ENCODE results near the gene RABGAP1.

The RABGAP1 gene

DNA sequence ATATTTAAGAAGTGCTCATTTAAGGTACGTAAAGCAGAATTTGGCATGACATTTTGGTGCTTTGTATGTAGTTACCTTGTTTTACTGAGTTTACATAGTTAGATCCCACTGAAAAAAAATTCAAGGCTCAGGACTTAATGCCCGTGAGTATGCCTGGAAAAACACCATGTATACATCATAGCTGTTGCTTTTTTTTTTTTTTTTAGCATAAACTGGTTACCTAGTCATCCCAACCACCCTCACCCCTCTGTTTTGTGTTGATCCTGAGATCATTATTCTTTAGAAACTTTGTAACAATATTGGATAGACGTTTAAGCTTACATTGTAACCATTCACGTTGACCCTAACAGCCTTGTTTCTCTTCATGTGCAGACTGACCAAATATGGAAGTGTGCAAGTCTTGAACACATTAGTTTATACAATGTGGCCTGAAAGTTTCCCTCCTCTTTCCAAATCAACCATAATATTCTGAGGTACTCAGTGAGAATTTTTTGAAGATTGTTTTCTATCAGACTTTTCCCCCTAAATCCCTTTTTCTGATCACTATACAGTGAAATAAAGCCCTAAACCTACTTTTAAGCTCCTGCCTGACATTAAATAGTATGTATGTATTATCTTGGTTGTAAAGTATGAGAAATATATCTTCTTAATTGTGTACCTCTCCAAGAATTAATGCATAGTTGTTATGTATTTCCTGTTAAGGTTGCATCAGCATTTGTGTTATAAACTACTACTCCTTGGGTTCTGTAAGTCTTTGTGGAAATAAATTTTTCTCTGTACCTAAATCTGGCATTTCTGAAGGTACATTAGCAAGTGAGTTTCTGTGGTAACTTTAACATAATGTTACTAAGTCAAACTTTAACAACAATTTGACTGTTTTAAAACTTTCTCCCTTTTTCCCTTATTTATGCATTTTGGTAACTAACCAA is 4.4 kb downstream of the RABGAP1 start:
- DNase-seq: no peak

DNA sequence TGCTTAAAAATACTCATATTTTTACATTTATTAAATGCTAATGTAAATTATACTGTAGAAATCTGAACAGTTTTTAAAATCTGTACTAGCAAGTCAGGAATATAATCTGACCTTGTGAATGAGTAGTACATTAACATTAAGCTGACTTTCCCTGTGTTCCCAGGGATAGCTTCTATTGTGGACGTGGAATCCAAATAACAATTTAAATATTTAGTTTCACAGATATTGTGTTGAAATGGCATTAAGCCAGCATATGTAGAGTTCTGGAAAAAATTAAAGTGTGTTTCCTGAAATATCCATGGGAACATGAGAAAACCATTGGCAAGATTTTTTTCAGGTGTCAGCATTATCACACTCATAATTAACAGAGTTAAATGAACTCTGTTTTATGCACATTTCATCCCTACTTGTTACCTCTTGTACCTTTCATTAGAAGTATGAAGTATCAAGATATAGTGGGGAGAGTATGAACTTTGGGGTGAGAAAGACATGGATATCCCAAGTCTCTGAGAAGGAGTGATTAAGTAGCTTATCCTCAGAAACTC is 5.7 kb downstream of the RABGAP1 start:
- DNase-seq: no peak

DNA sequence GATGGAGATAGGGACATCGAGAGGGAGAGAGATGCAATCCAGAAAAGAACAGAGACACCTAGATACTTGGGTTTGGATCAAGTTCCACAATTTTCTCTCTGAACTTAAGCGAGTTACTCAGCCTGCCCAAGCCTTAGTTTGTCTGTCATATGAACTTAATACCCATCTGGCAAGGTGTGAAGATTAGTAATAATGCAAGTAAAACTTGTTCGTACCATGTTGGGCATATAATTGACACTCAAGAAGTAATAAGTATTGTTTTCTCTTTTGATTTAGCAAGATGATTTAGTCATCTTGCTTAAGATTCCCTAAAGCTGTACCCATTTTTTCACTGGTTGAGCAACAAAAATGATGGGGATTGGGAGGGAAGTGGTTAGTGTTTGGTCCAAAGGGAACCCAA is 7.5 kb downstream of the RABGAP1 start:
- DNase-seq: no peak

DNA sequence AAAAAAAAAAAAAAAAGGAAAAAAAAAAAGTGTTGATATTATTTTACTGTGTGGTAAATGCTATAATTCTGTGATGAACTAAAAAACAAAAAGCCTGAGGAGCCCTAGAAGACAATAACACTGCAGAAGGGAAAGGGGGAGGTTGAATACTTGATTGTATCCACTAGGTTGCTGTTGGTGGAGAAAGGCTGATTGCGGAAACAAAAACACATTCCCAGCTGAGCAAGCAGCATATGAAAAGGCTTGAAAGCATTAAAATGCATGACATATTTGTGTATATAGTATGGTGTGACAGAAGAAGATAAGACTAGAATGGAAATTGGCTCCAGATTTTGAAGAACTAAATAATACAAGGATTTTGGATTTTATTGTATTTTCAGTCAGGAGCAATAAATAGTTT is 8.9 kb downstream of the RABGAP1 start:
- no peak for DNase-seq

DNA sequence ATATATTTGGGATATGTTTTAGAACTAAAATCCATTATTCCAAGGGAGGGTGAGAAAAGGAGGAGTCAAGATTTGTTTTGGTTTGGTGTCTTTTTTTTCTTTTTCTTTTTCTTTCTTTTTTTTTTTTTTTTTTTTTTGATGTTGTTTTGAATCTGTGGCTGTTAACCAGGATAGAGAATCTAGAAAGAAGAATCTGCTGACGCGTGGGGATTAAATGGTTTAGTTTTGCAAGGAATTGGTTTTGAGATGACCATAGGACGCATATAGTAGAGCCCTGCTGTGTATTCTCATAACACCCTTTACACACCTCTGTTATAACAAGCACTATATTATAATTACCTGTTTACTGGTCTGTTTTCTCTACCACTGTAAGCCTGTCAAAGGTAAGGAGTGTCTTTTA is 9.4 kb downstream of the RABGAP1 start:
- no peak for DNase-seq

DNA sequence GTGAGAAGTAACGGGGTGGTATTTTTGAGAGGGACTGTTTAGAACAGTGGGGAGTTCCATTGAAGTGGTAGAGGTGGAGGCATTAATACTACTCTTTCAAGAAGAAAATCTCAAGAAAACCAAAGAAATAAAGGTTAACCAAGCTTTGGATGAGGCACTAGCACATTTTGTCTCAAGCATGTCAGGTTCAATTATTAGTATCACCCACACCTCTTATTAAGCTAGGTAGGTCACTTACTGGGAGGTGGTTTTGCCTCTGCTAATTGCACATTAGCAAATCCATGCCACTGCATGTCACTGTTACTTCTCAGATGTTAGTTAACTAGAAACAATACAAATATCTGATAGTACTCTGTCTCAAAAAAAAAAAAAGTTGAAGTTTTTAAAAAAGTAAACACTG is 10.2 kb downstream of the RABGAP1 start:
- no peak for DNase-seq

DNA sequence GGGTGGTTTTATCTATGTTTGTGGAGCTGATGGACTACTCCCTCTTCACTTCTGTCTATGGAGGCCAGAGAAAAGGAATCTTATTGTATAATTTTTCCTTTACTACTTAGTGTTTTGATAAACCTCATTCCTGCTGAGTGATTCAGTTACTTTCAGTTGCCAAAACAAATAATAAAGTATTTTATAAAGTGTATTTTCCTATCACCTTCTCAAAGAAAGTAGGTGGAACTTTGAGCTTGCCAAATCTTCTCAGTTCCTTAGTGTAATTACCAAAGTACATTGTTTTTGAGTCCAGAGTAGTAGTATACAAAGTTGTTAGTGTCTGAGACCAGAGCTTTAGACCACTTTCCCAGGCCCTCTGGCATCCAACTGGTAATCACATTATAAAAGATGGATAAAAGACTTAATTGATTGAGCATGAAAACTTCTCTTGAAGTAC is 13.5 kb downstream of the RABGAP1 start:
- DNase-seq: no peak

DNA sequence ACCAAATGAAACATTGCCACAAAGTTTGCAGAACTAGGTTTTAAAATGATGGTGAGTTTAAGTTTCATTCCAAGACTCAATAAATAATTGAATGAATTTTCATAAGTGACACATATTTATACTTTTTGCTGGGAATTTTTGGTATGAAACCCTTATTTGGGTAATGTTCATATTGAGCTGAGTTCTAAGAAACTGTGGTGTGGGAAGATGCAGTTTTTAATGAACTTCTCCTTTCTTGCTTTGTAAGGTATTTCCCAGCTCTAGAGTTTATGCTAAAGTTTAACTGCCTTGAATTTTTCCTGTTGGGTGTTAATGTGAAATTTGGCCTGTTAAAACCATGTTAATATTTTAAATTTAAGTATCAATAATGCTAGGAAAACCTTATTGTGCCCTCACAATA is 15.1 kb downstream of the RABGAP1 start:
- DNase-seq: no peak

DNA sequence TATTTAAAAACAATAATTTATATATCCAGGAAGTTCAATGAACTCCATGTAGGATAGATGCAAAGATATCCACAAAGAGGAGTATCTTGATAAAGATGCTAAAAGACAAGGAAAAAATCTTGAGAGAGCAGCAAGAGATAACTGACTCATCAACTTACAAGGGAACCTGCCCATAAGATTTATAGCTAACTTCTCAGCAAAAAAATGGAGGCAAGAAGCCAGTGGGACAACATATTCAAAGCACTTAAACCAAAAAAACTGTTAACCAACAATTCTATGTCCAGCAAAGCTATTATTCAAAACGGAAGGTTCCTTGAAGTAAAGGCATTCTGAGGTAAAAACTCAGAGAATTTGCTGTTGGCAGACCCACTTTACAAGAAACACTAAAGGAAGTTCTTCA is 20.3 kb downstream of the RABGAP1 start:
- no peak for DNase-seq

DNA sequence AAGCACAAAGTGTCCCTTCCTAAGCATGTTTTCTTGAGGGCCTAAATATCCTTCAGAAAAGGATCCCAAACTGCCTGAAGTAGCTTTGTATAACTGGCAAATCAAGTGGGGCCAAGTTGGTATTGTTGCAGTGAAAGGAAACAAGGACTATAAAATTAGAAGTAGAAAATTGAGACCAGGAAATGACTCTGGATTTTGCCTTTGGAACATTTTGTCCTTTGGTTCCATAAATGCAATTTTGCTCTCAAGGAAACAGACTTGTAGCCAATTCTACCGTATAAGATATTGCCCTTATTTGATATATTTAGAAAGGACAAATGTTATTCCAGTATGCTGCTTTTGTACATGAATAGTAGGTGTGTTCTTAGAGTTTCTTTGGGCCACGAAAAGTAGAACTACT is 34.4 kb downstream of the RABGAP1 start:
- no peak for DNase-seq

DNA sequence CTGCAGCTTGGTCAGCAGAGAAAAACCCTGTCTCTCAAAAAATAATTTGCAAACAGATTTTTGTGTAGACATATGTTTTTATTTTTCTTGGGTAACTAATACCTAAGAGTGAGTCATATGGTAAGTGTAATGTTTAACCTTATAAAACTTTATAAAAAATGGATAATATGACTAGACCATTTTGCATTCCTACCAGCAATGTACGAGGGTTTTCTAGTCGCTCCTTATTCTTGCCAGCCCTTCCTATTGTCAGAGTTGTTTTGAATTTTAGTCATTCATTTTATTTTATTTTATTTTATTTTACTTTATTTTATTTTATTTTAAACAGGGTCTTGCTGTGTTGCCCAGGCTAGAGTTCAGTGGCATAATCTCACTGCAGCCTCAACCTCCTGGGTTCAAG is 37.8 kb downstream of the RABGAP1 start:
- no peak for DNase-seq

DNA sequence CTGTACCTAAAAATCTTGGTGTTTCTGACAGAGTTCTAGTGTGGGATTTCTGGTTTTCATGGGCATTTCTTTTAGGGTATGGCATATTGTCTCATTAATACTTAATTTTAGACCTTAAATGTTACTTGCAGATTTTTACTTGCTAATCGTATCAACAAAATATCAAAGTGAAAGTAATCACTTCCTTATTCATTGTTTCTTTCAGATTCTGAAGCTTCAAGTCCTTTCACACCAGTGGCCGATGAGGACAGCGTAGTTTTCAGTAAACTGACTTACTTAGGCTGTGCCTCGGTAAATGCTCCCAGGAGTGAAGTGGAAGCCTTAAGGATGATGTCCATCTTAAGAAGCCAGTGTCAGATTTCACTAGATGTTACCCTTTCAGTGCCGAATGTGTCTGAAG is 45.2 kb downstream of the RABGAP1 start:
- DNase-seq: no peak

DNA sequence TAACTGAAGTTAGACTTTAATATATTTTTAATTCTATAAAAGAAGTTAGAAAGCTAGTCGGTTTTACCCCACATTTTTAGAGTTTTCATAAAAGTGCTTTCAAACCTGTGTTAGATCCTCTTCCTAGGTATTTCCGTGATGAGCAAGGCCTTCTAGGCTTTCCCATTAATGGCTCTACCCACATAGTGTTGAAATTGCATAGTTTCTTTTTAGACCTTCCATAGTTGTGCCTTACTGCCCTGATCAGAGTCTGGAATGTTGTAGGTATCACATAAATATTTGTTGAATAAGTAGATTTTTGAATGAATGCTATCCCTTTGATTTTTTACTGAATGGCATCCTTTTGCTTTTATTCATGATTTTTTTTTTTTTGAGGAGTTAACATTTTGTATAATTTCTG is 47.3 kb downstream of the RABGAP1 start:
- DNase-seq: no peak

DNA sequence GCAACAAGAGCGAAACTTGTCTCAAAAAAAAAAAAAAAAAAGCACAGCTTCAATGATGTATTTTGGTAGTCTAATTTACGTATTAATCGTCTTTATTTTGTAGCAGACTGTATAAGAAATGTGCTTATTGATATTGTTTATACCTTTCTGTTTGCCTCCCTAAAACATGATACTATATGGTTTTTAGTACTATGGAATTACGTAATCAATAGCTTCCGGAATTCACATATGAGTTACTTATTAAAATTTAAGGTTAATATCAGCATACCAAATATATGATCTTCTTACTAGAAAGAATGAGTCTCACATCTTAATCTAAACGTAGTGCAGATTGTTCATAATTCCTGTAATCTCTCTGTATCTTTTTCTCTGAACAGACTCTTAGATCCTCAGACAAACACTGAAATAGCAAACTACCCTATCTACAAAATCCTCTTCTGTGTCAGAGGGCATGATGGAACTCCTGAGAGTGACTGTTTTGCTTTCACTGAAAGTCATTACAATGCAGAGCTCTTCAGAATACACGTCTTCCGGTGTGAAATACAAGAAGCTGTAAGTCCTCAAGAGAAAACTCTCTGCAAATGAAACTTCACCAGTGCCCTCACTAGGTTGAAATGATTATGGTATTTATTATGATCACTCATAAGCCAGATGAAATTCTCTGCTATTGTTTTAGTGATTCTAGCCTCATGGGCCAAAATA is 48.3 kb downstream of the RABGAP1 start:
- DNase-seq: no peak

DNA sequence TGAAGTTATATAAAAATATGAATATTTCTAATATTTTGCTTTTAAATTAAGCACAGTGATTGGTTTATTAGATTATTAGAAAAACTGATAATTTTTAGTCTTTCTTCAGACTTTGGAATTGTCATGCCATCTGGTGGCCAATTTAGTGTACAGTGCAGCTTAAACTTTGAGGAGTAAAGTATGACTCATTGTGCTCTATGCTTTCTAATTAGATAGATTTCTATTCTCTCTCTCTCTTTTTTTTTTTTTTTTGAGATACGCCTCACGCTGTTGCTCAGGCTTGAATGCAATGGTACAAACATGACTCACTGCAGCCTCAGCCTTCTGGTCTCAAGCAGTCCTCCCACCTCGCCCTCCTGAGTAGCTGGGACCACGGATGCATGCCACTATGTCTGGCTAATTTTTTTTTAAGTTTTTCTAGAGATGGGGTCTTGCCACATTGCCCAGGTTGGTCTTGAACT is 50.6 kb downstream of the RABGAP1 start:
- no peak for DNase-seq

DNA sequence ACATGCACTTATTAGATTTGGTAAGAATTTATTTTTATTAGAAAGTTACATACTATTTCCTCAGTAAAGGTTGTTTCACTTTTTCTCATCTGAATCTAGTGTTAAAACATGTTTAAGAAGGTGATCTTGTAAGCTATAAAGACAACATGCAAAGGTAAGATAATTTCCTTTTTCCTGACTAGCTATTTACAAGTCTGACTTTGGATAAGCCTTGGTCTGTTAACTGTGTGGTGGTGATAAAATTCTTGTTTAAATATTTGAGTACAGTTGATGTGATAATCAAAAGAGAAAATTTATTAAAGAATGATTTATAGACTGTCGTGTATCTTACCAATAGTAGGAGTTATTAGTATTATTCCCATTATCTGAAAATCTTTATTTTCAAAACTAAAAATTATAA is 55.8 kb downstream of the RABGAP1 start:
- no peak for DNase-seq

DNA sequence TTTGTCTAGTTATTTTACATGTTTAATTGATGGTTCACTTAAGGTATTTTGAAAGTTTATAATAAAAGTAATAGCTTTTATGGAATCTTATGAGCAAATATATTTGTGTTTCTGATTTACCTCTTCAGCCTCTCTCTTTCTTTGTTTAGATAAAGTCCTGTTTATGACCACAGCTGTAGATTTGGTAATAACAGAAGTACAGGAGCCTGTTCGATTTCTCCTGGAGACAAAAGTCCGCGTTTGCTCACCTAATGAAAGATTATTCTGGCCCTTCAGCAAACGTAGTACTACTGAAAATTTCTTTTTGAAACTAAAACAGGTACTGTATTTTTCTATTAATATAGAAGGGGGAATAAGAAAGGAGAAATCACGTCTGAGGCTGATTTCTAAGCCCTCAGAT is 57.6 kb downstream of the RABGAP1 start:
- no peak for DNase-seq

DNA sequence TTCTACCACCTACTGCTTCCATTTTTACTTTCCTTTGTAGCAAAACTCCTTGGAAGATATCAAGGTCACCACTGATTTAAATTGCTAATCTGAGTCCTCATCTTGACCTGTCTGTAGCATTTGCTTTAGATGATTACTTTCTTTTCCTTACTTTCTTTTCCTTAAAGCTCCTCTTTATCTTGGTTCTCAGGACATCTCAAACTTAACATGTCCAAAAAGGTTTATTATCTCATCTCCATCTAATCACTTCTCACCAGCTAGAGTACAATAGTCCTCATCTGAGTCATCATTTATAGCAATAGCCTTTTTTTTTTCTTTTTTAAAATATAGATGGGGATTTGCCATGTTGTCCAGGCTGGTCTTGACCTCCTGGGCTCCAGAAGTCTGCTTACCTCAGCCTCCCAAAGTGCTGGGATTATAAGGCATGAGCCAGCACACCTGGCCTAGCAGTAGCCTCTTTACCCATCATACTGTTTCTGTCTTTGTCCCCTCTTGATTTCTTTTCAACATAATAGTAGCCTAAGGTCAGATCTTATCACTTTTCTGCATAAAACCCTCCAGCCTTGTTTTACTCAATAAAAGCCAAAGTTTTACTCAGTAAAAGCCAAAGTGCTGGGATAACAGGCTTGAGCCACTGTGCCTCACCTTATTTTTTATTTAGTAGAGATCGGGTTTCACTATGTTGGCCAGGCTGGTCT is 59.7 kb downstream of the RABGAP1 start:
- DNase-seq: no peak

DNA sequence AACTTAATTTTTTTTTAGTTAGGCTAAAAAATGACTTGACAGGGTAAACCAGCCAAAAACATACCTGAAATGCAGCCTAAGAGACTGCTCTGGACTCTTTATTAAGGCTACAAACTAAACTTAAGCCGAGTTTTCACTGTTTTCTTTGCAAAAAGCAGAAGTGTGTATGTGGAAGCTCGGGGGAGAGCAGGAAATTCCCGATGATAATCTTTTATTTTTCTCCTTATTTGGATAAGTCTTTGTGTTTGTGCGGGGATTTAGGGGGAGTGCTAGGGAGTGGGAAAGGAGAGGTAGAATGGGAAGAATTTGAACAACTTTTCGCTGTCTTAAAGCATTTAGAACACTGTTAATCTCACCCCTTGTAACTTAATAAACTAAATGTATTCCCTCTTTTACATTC is 61.9 kb downstream of the RABGAP1 start:
- no peak for DNase-seq

DNA sequence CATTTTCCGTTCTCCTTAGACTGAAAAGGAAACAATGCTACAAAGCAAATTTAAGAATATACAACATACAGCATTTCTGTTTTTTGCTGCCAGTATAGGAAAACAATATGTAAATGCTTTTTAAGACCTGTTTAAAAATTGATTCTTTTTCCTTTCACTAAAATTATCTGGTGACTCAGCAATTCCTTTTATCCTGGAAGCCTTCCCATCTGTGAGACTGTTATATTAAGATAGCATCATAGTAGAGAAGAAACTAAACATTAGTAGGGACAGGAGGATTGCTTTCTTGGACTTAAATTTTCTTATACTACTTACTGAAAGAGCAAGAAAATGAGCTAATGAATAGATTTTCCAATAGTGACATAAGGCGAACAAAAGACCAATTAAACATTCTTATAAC is 62.6 kb downstream of the RABGAP1 start:
- DNase-seq: no peak

DNA sequence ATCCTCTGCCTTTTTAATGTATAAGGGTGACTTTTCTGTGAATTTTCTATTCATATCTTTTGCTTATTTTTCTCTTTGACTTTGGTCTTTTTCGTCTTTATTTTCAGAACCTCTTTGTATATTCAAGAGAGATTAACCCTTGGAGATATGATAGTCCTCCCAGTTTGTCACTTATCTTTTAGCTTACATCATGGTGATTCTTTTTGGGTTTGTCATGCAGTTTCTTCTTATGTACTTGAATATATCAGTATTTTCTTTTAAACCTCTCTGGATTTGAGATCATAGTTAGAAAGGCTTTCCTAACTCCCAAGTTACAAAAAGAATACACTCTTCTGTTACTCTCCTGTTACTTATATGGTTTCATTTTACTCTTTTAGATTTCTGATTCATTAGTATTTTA is 65.1 kb downstream of the RABGAP1 start:
- DNase-seq: no peak

DNA sequence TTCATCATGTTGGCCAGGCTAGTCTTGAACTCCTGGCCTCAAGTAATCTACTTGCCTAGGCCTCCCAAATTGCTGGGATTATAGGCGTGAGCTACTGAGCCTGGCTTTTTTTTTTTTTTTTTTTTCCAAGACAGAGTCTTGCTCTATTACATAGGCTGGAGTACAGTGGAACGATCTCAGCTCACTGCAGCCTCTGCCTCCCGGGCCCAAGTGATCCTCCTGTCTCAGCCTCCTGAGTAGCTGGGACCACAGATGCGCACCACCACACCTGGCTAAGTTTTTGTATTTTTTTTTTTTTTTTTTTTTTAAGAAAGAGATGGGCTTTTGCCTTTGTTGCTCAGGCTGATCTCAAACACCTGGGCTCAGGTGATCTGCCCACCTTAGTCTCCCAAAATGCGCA is 66.4 kb downstream of the RABGAP1 start:
- no peak for DNase-seq

DNA sequence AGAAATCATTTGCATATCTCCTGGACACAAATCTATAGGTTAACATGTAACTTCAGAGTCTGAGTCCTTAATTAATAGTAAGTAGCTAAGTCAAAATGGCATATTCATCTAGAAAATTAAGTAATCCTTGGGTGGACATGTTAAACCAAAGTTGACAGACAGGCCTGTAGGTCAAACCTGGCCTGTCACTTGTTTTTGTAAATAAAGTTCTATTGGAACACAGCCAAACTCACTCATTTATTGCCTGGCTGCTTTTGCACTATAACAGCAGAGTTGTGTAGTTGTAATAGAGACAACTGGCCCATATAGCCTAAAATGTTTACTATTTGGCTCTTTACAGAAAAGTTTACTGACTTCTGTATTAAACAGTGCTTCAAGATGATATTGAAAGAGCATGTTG is 68.1 kb downstream of the RABGAP1 start:
- DNase-seq: no peak

Data from NCI-H446 treated with DMSO at 0.1 percent for 48 hours (cell line).